Thymus (tissue), 11 donors: ENCODE data around the gene DRAM1. TPM values are rescaled to one million over a fixed set of nuclear protein-coding genes. Genes with fewer than 3 reads are reported as not detected.

Experiments
- DNase-seq, 9 donors: peaks; one replicate each; pipeline ENCODE4 v3.0.0-alpha.2; 2013; ENCODE audit warnings: low spot score in 9 of 9, low read depth in 6 of 9, missing footprints in 1 of 9
- H3K27ac ChIP-seq, 2 donors: one replicate each; pipeline ENCODE4 v1.5.1; 2013; ENCODE audit warnings: control low read depth in 1 of 2, low read depth in 1 of 2, low read length in 1 of 2, mild to moderate bottlenecking in 1 of 2, moderate library complexity in 1 of 2
- H3K27me3 ChIP-seq, 2 donors: one replicate each; pipeline ENCODE4 v1.5.1; 2013; ENCODE audit warnings: low read length in 1 of 2; ENCODE audit not compliant: control insufficient read depth in 2 of 2, insufficient read depth in 1 of 2
- H3K36me3 ChIP-seq, 2 donors: one replicate each; pipeline ENCODE4 v1.5.1; 2013; ENCODE audit warnings: low read length in 1 of 2, mild to moderate bottlenecking in 1 of 2, moderate library complexity in 1 of 2; ENCODE audit not compliant: control insufficient read depth in 2 of 2, insufficient read depth in 2 of 2
- H3K4me1 ChIP-seq, 2 donors: one replicate each; pipeline ENCODE4 v1.5.1; 2013; ENCODE audit warnings: low read length in 2 of 2; ENCODE audit not compliant: control insufficient read depth in 2 of 2, insufficient read depth in 2 of 2
- H3K4me3 ChIP-seq, 2 donors: one replicate each; pipeline ENCODE4 v1.5.1; 2013; ENCODE audit warnings: low read length in 2 of 2, control low read depth in 1 of 2, mild to moderate bottlenecking in 1 of 2
- H3K9me3 ChIP-seq, 2 donors: one replicate each; pipeline ENCODE4 v1.5.1; 2013; ENCODE audit warnings: low read length in 1 of 2, mild to moderate bottlenecking in 1 of 2; ENCODE audit not compliant: control insufficient read depth in 2 of 2, insufficient read depth in 1 of 2
- WGBS: extraction: QIAGEN DNeasy Blood & Tissue Kit; methylation state at CpG from one replicate; pipeline ENCODE4 v1.1.7; 2013; 5-methylcytosine and 5-hydroxymethylcytosine counted together
- polyA plus RNA-seq: library from polyadenylated mRNA; stranded (reverse); fragments of 200-250 nt; gene quantifications from one replicate; pipeline ENCODE4 v1.2.3, GENCODE V29; 2013
- total RNA-seq: library from RNA; stranded (reverse); fragments of 120-200 nt; gene quantifications from one replicate; pipeline ENCODE4 v1.2.4, GENCODE V29; 2013
- donor health status: healthy.

DRAM1 gene
- total and polyA plus RNA-seq, 2 donors = 8.2 to 18.5 TPM

GRCh38 chr12:101885912-101886561 is 8.7 kb downstream of the DRAM1 start:
- Histone ChIP-seq H3K9me3 (no peaks in the 10 kb centered on the region), H3K27me3 (no peaks in the 10 kb centered on the region), H3K4me1 (no peaks in the 10 kb centered on the region), H3K4me3 (no peak overlapping the region), H3K27ac (no peak overlapping the region), H3K36me3 (no peaks in the 10 kb centered on the region)
- WGBS = 98% methylated on average over 4 of the region's 4 CpGs
- DNase-seq = no peak

GRCh38 chr12:101889211-101889752 is 11.9 kb downstream of the DRAM1 start:
- H3K27ac ChIP-seq = peak overlapping the region in 1 of 2 donors; percentile 47
- H3K36me3 ChIP-seq = no peaks in the 10 kb centered on the region
- 90% methylated on average over 6 of the region's 6 CpGs for WGBS
- no peak for DNase-seq
- peaks cover 0 to 2% of the 10 kb centered on the region in 2 donors for H3K4me1 ChIP-seq
- H3K27me3 ChIP-seq = no peaks in the 10 kb centered on the region
- H3K9me3 ChIP-seq = no peaks in the 10 kb centered on the region
- H3K4me3 ChIP-seq = no peak overlapping the region

GRCh38 chr12:101891462-101891971 is 14.1 kb downstream of the DRAM1 start:
- Histone ChIP-seq H3K27ac (no peak overlapping the region), H3K4me1 (peaks cover 0 to 2% of the 10 kb centered on the region in 2 donors), H3K9me3 (no peaks in the 10 kb centered on the region), H3K4me3 (no peak overlapping the region), H3K36me3 (no peaks in the 10 kb centered on the region), H3K27me3 (no peaks in the 10 kb centered on the region)
- 18% methylated on average over 3 of the region's 3 CpGs for WGBS
- DNase-seq = no peak

- Histone ChIP-seq H3K4me1 (peaks cover 0 to 2% of the 10 kb centered on the region in 2 donors), H3K27ac (no peak overlapping the region)
These were observed 15.4 kb downstream of the DRAM1 start for GRCh38 chr12:101892794-101893193.

GRCh38 chr12:101901777-101902176 is 24.4 kb downstream of the DRAM1 start:
- H3K27me3 ChIP-seq = no peaks in the 10 kb centered on the region
- DNase-seq = no peak
- H3K9me3 ChIP-seq = no peaks in the 10 kb centered on the region
- H3K36me3 ChIP-seq = no peaks in the 10 kb centered on the region
- no peak overlapping the region for H3K27ac ChIP-seq
- H3K4me3 ChIP-seq = no peak overlapping the region
- H3K4me1 ChIP-seq = no peaks in the 10 kb centered on the region
- WGBS = 70% methylated on average over 3 of the region's 3 CpGs

More at GRCh38 chr12:101892794-101893193, 15.4 kb downstream of the DRAM1 start:
- no peak for DNase-seq
- H3K4me3 ChIP-seq = no peak overlapping the region
- H3K9me3 ChIP-seq = no peaks in the 10 kb centered on the region
- H3K36me3 ChIP-seq = no peaks in the 10 kb centered on the region
- H3K27me3 ChIP-seq = no peaks in the 10 kb centered on the region

GRCh38 chr12:101902641-101903040 is 25.3 kb downstream of the DRAM1 start:
- Histone ChIP-seq H3K27ac (no peak overlapping the region), H3K27me3 (no peaks in the 10 kb centered on the region), H3K4me3 (no peak overlapping the region), H3K9me3 (no peaks in the 10 kb centered on the region), H3K36me3 (no peaks in the 10 kb centered on the region), H3K4me1 (no peaks in the 10 kb centered on the region)
- no peak for DNase-seq
- 75% methylated on average over 8 of the region's 8 CpGs for WGBS

GRCh38 chr12:101906226-101906625 is 28.8 kb downstream of the DRAM1 start:
- Histone ChIP-seq H3K27me3 (no peaks in the 10 kb centered on the region), H3K9me3 (no peaks in the 10 kb centered on the region), H3K4me3 (no peak overlapping the region), H3K27ac (no peak overlapping the region), H3K4me1 (no peaks in the 10 kb centered on the region), H3K36me3 (no peaks in the 10 kb centered on the region)
- no peak for DNase-seq
- 91% methylated on average over 2 of the region's 2 CpGs for WGBS

- no peak for DNase-seq
- Histone ChIP-seq H3K4me1 (no peaks in the 10 kb centered on the region), H3K27me3 (no peaks in the 10 kb centered on the region), H3K9me3 (no peaks in the 10 kb centered on the region), H3K27ac (no peak overlapping the region), H3K36me3 (no peaks in the 10 kb centered on the region), H3K4me3 (no peak overlapping the region)
- WGBS = 98% methylated on average over 3 of the region's 3 CpGs
These were observed 31.0 kb downstream of the DRAM1 start for GRCh38 chr12:101908395-101908794.

GRCh38 chr12:101909646-101910045 is 32.3 kb downstream of the DRAM1 start:
- 85% methylated on average over 7 of the region's 7 CpGs for WGBS
- no peak overlapping the region for H3K4me3 ChIP-seq

More at GRCh38 chr12:101909646-101910045, 32.3 kb downstream of the DRAM1 start:
- Histone ChIP-seq H3K27ac (no peak overlapping the region), H3K36me3 (no peaks in the 10 kb centered on the region), H3K9me3 (no peaks in the 10 kb centered on the region), H3K27me3 (no peaks in the 10 kb centered on the region), H3K4me1 (no peaks in the 10 kb centered on the region)
- DNase-seq = no peak
